Effector memory CD4-positive, alpha-beta T cell (primary cell): ENCODE results near the gene CHRNA4.

ENCODE experiments used
- DNase-seq, 3 donors: peaks; one replicate each; pipeline ENCODE4 v3.0.0-alpha.2; 2020
- H3K27ac ChIP-seq: 2 replicates; pipeline ENCODE4 v1.7.0; 2013; ENCODE audit warnings: mild to moderate bottlenecking, low read length, moderate library complexity; ENCODE audit not compliant: insufficient read depth, poor library complexity, severe bottlenecking
- H3K27me3 ChIP-seq: replicated peaks from 2 replicates; pipeline ENCODE4 v1.7.0; 2013; ENCODE audit warnings: mild to moderate bottlenecking, low read length; ENCODE audit not compliant: insufficient read depth, control insufficient read depth, poor library complexity, severe bottlenecking
- H3K36me3 ChIP-seq: 2 replicates; pipeline ENCODE4 v1.7.0; 2013; ENCODE audit warnings: mild to moderate bottlenecking, low read length, moderate library complexity; ENCODE audit not compliant: control insufficient read depth, insufficient read depth
- H3K4me1 ChIP-seq: 2 replicates; pipeline ENCODE4 v1.7.0; 2013; ENCODE audit warnings: low read length, mild to moderate bottlenecking; ENCODE audit not compliant: control insufficient read depth, insufficient read depth, poor library complexity, severe bottlenecking
- H3K4me3 ChIP-seq: 2 replicates; pipeline ENCODE4 v1.7.0; 2013; ENCODE audit warnings: low read length, low read depth, mild to moderate bottlenecking; ENCODE audit not compliant: insufficient read depth, poor library complexity, severe bottlenecking
- H3K9me3 ChIP-seq: 2 replicates; pipeline ENCODE4 v1.7.0; 2013; ENCODE audit warnings: mild to moderate bottlenecking, low read length, moderate library complexity; ENCODE audit not compliant: control insufficient read depth

The CHRNA4 gene

GRCh38 chr20:63378626-63379025 is 17.5 kb upstream of the CHRNA4 start:
- H3K4me3 ChIP-seq, result no peak overlapping the region
- H3K4me1 ChIP-seq, result no peaks in the 10 kb centered on the region
- H3K9me3 ChIP-seq, result no peaks in the 10 kb centered on the region
- H3K27me3 ChIP-seq, result peaks cover 16% of the 10 kb centered on the region
- no peak overlapping the region for H3K27ac ChIP-seq
- DNase-seq, result no peak
- no peaks in the 10 kb centered on the region for H3K36me3 ChIP-seq

GRCh38 chr20:63377951-63378381 is 16.8 kb upstream of the CHRNA4 start:
- H3K4me1 ChIP-seq, result no peaks in the 10 kb centered on the region
- H3K4me3 ChIP-seq, result no peak overlapping the region
- H3K36me3 ChIP-seq, result no peaks in the 10 kb centered on the region
- no peak for DNase-seq
- H3K9me3 ChIP-seq, result no peaks in the 10 kb centered on the region
- H3K27me3 ChIP-seq, result peaks cover 16% of the 10 kb centered on the region
- no peak overlapping the region for H3K27ac ChIP-seq

- peaks cover 15% of the 10 kb centered on the region for H3K27me3 ChIP-seq
Measured at GRCh38 chr20:63377256-63377941, 16.2 kb upstream of the CHRNA4 start.

GRCh38 chr20:63376283-63377250 is 15.4 kb upstream of the CHRNA4 start:
- no peaks in the 10 kb centered on the region for H3K4me1 ChIP-seq
- H3K4me3 ChIP-seq, result no peak overlapping the region
- no peaks in the 10 kb centered on the region for H3K36me3 ChIP-seq
- no peak for DNase-seq
- H3K27me3 ChIP-seq, result peaks cover 8% of the 10 kb centered on the region
- H3K27ac ChIP-seq, result no peak overlapping the region
- H3K9me3 ChIP-seq, result no peaks in the 10 kb centered on the region

More at GRCh38 chr20:63377256-63377941, 16.2 kb upstream of the CHRNA4 start:
- Histone ChIP-seq H3K4me1 (no peaks in the 10 kb centered on the region), H3K9me3 (no peaks in the 10 kb centered on the region), H3K4me3 (no peak overlapping the region), H3K36me3 (no peaks in the 10 kb centered on the region), H3K27ac (no peak overlapping the region)
- DNase-seq, result no peak

GRCh38 chr20:63375438-63375837 is 14.3 kb upstream of the CHRNA4 start:
- DNase-seq, result no peak
- no peaks in the 10 kb centered on the region for H3K9me3 ChIP-seq
- H3K27ac ChIP-seq, result no peak overlapping the region
- no peaks in the 10 kb centered on the region for H3K36me3 ChIP-seq
- peaks cover 4% of the 10 kb centered on the region for H3K27me3 ChIP-seq
- no peak overlapping the region for H3K4me3 ChIP-seq
- H3K4me1 ChIP-seq, result no peaks in the 10 kb centered on the region

- Histone ChIP-seq H3K27me3 (peaks cover 4% of the 10 kb centered on the region), H3K27ac (no peak overlapping the region)
Measured at GRCh38 chr20:63374504-63374903, 13.4 kb upstream of the CHRNA4 start.

GRCh38 chr20:63373996-63374395 is 12.8 kb upstream of the CHRNA4 start:
- Histone ChIP-seq H3K4me1 (no peaks in the 10 kb centered on the region), H3K4me3 (no peak overlapping the region), H3K27me3 (peaks cover 4% of the 10 kb centered on the region), H3K27ac (no peak overlapping the region), H3K9me3 (no peaks in the 10 kb centered on the region), H3K36me3 (no peaks in the 10 kb centered on the region)
- no peak for DNase-seq

More at GRCh38 chr20:63374504-63374903, 13.4 kb upstream of the CHRNA4 start:
- H3K9me3 ChIP-seq, result no peaks in the 10 kb centered on the region
- H3K4me1 ChIP-seq, result no peaks in the 10 kb centered on the region
- H3K4me3 ChIP-seq, result no peak overlapping the region
- H3K36me3 ChIP-seq, result no peaks in the 10 kb centered on the region
- DNase-seq, result no peak

GRCh38 chr20:63372971-63373885 is 12.1 kb upstream of the CHRNA4 start:
- Histone ChIP-seq H3K27me3 (peaks cover 4% of the 10 kb centered on the region), H3K4me1 (no peaks in the 10 kb centered on the region), H3K36me3 (no peaks in the 10 kb centered on the region), H3K27ac (no peak overlapping the region), H3K4me3 (no peak overlapping the region), H3K9me3 (no peaks in the 10 kb centered on the region)
- no peak for DNase-seq

- no peak overlapping the region for H3K4me3 ChIP-seq
- H3K9me3 ChIP-seq, result no peaks in the 10 kb centered on the region
- no peaks in the 10 kb centered on the region for H3K36me3 ChIP-seq
- H3K27me3 ChIP-seq, result peaks cover 4% of the 10 kb centered on the region
- H3K27ac ChIP-seq, result no peak overlapping the region
- no peak for DNase-seq
- no peaks in the 10 kb centered on the region for H3K4me1 ChIP-seq
Measured at GRCh38 chr20:63371291-63371865, 10.2 kb upstream of the CHRNA4 start.
